SH-SY5Y (cell line): ENCODE measurements around the gene NME8.

Experiments used
- GATA2 ChIP-seq: IDR thresholded peaks from 2 replicates; pipeline ENCODE4 v1.6.1; 2011; ENCODE audit warnings: mild to moderate bottlenecking, low read depth, low read length
- GATA3 ChIP-seq: IDR thresholded peaks from 2 replicates; pipeline ENCODE4 v1.6.1; 2011; ENCODE audit warnings: low read depth, mild to moderate bottlenecking, low read length, moderate library complexity

GRCh38 chr7:37924491-37925041 lies 76.2 kb downstream of the NME8 start:
- TF ChIP-seq GATA2 (no peak), GATA3 (no peak)
